Stimulated activated CD4-positive, alpha-beta T cell treated with anti-CD3 and anti-CD28 coated beads, TNF-alpha, amount 100 ng/mL, for 1 hour (primary cell): ENCODE data around the gene SYNPO.

Experiments
- DNase-seq, 3 donors: peaks; one replicate each; pipeline ENCODE4 v3.0.0-alpha.2; 2020; ENCODE audit warnings: low read depth in 3 of 3, low spot score in 1 of 3

The SYNPO gene

DNA sequence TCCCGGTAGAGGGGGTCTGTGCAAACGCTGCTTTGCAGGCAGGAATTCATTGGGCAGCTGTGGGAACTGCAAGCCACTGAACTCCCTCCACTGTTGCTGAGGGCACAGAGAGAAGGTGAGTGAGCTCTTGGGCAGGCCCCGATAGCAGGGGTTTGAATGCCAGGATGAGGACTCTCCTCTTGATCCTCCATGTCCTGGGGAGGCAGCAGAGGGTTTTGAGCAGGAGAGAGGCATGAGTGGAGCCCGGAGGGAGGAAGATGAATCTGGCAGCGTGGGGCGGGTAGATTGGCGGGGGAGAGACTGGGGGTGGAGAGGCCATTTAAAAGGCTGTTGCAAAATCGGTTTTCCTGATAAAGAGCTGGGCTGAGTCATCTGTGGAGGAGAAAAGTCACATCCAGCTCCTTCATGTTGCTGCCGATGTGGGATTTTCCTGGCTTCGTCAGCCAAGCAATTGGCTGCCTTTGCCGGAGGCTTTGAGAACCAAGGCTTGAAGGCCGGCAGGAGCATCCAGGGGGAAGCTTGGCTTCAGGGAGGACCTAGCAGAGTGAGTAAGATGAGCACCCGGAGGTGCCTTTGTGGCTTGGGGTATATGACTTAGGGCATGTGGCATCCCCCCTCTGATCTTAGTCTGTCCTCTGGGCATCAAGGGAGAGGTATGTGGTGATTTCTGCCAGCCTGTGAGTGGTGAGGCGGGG lies at the start of gene SYNPO:
Gene SYNPO (plus strand): TSS at position 350 of the 695 bp plus-strand sequence. CDS start 7,616 bp downstream, outside the sequence.
- DNase-seq, result no peak

- no peak for DNase-seq
Observed at GRCh38 chr5:150590979-150591695, 49.3 kb upstream of the SYNPO start.

DNA sequence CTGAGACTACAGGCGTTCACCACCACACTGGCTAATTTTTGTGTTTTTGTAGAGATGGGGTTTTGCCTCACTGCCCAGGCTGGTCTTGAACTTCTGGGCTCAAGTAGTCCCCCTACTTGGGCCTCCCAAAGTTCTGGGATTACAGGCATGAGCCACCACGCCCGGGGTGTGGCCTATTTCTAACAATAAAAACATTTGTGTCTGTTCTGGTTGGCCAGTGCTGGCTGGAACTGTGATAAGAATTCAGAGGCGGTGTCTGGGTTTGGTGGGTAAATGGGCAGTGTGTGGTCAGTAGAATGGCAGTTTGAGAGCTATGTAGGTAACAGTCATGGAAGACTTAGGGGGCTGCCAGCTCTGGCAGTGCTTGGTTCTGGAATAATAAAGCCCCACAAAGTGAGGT lies 46.9 kb upstream of the SYNPO start:
- DNase-seq, result no peak

DNA sequence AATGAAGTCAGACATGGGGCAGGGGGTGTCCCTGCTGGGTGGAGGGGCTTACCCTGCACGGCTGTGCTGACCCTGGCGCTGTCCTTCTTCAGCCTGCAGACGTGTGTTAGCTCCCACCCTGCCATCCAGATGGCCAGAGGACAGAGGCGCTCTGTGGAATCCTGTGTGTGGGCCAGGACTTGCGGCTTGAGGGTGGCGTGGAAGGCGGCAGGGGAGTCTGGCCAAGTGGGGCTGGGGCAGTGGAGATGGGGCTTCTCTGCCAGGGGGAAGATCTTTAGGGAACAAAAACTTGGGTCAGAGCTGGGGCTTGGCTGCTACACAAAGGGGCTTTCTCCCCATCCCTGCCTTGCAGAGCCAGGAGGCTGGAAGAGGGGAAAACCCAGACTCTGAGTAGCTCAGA lies 46.5 kb upstream of the SYNPO start:
- no peak for DNase-seq

GRCh38 chr5:150595466-150596031 lies 44.9 kb upstream of the SYNPO start:
- DNase-seq, result no peak

DNA sequence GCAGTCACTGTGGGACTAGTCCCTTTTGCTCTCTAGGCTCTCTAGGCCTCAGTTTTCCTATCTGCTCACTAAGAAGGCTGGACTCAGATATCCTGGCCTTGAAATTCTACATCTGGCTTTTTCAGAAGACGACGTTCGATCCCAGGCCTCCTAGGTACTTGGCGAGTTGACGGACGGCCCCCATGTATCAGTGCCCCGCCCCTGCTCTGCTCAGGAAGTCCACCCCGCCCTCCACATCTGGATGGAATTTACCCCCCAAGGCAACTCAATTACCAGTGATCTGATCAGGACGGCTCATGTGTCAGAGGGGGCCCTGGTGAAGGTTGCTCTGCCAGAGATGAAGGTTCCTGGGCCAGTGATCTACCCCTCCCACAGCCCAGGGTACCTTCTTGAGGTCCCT lies 44.1 kb upstream of the SYNPO start:
- DNase-seq, result no peak

DNA sequence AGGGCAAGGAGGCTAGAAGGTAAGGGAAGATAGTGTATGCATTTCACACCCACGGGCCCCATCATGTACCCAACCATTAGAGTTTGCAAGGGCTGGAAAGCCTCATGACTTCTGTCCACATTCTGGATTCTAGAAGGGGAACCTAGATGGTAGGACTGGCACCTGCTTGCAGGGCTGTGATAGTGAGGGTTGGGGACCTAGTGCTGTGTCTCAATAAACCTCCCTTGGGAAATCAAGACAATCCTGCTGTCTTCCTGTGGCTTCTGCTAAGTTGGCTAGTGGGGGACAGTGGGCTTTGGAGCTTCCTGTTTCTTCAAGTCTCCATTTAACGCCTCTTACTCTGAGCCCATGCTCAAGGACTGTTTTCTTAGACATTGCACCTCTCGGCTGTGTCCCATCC lies 43.6 kb upstream of the SYNPO start:
- no peak for DNase-seq

DNA sequence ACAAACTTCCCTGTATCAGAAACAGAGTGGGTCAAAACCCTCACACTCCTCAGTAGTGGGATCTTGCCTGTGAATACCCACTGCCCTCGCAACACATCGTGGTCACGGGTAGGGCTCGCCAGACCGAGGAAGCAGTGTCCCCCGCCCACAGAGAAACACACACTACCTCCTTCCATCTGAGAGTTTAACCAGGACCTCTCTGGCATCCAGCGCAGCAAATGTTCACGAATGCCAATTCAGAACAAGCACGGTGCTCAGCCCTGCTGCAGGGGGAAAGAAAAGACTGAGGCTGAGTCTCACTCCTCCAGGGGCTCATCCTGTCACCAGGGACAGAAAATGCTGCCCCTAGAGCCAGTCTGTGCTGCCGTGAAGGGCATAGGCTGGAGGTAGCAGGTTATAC lies 42.5 kb upstream of the SYNPO start:
- DNase-seq, result no peak

DNA sequence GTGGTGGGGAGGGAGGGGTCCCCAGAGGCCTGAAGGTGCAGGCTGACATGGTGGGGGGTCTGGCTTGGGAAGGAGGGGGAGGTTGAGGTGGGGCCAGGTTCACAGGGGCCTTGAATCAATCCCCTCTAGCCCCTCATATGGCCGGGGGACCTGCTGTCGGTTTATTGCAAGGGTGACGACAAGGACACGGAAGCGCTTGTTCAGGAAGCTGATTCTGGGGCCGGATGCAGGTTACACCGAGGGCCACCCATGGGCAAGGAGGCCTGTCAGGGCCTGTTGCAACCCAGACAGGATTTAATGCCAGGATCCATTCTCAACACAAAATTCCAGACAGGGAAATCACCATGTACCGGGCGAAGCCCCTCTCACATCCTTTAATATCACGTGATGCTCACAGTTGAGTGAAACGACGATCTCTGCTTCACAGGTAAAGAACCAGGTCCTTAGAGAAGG lies 41.6 kb upstream of the SYNPO start:
- no peak for DNase-seq

DNA sequence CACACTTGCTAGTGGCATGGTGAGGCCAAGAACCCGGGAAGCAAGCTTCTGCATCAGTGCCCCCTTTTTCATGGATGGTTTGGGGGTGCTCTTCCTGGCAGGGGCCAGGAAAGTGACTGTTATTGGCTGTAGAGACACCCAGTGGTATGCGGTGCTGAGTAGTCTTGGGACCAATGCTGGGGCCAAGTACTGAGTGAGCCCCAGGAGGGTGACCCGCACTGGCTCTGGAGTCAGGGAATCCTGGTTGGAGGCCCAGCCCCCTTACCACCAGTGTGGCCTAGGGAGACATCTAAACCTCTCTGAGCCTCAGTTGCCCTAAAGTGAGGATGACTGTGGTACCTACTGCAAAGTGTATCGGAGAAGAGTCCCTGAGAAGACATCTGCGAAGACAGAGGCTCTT lies 41.2 kb upstream of the SYNPO start:
- no peak for DNase-seq

GRCh38 chr5:150599917-150600511 lies 40.4 kb upstream of the SYNPO start:
- no peak for DNase-seq

GRCh38 chr5:150600616-150601490 lies 39.6 kb upstream of the SYNPO start:
- DNase-seq, result no peak

- no peak for DNase-seq
Observed at GRCh38 chr5:150601491-150602345, 38.7 kb upstream of the SYNPO start.

GRCh38 chr5:150603052-150603451 lies 37.4 kb upstream of the SYNPO start:
- no peak for DNase-seq

GRCh38 chr5:150603491-150603890 lies 37.0 kb upstream of the SYNPO start:
- DNase-seq, result no peak

GRCh38 chr5:150604010-150604409 lies 36.5 kb upstream of the SYNPO start:
- DNase-seq, result no peak

DNA sequence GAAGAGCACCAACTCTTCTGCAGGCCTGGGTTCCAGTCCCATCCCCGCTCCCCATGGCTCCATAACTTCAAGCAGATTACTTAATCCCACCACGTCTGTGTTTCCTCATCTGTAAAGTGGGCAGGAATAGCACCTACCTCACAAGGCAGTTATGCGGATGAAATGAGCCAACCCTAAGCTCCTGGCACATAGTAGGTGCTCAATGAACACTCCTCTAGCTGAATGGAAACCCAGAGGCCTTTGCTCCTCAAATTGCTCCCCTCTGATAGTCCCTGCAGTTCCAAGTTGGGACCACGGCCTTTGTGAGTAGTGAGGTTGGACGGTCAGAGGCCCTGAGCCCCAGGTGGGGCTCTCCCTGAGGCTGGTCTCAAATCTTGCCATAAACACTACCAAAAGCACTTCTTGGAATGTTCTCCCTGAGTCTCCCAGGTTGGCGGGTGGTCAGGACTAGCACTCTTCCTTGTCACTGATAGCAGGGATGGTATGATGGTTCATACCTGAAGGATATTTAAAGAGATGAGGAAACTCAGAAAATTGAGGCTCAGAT lies 35.5 kb upstream of the SYNPO start:
- DNase-seq, result no peak

DNA sequence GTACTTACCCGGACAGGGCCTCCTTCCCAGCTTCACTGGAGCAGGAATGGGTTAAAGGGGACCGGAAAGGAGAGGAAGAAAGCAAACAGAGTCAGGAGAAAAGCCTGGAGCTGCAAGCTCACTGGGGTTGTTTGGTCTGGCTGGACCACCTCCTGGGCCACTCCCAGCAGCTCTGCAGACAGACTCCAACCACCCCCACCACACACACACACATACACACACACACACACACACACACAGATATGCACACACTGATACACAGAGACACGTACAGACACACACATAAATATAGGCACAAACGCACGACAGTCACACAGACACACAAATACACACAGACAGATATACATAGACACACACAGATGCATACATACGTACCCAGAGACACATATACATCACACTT lies 34.9 kb upstream of the SYNPO start:
- DNase-seq, result no peak

GRCh38 chr5:150606476-150606875 lies 34.0 kb upstream of the SYNPO start:
- DNase-seq, result no peak

DNA sequence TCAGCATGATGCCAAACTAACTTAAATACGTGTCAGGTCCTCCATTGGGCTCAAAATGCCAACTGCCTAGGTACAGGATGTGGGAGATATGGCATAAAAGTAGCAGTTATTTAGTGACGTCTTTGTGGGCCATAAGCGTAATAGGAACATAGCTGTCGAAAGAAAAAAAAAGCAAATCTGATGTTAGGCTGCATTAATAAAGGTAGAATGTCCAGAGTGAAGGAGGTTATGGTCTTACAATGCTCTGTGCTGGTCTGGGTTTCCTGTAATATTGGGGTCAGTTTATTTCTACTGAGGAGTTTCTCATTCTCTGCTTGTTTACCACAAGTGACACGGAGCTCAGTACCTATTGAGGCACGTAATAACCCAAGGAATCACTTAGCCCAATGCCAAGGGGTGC lies 33.4 kb upstream of the SYNPO start:
- no peak for DNase-seq
